Stimulated activated naive B cell treated with anti-CD40 and anti-IgM and Interleukin-4, amounts not matched to agents 10 μg/mL and 1 μg/mL and 100 μg/mL, for 72 hours (primary cell): ENCODE data around the gene RASA3.

Experiments used
- ATAC-seq, 2 donors: fragments of 150-1000 bp; cut with Tn5 transposase; replicated peaks; 2 replicates each; pipeline ENCODE4 v1.10.0; 2021; ENCODE audit warnings: moderate library complexity in 1 of 2
- DNase-seq: peaks from one replicate; pipeline ENCODE4 v3.0.0; 2021
- H3K27ac Mint-ChIP-seq: one replicate; pipeline ENCODE4 v1.8.0; 2022; ENCODE audit warnings: mild to moderate bottlenecking, mixed read lengths
- H3K27me3 Mint-ChIP-seq, 2 donors: one replicate each; pipeline ENCODE4 v1.8.0; 2022; ENCODE audit warnings: mixed read lengths in 2 of 2
- H3K36me3 Mint-ChIP-seq, 2 donors: one replicate each; pipeline ENCODE4 v1.8.0; 2022; ENCODE audit warnings: mixed read lengths in 2 of 2, mild to moderate bottlenecking in 1 of 2
- H3K4me1 Mint-ChIP-seq, 2 donors: one replicate each; pipeline ENCODE4 v1.8.0; 2022; ENCODE audit warnings: mixed read lengths in 2 of 2, mild to moderate bottlenecking in 1 of 2
- H3K4me3 Mint-ChIP-seq, 2 donors: one replicate each; pipeline ENCODE4 v1.8.0; 2022; ENCODE audit warnings: mild to moderate bottlenecking in 2 of 2, mixed read lengths in 2 of 2, moderate library complexity in 1 of 2
- H3K9me3 Mint-ChIP-seq, 2 donors: one replicate each; pipeline ENCODE4 v1.8.0; 2022; ENCODE audit warnings: mixed read lengths in 2 of 2, mild to moderate bottlenecking in 1 of 2

The RASA3 gene

GRCh38 chr13:114009590-114010400 is 122.6 kb downstream of the RASA3 start:
- peaks cover 0 to 4% of the 10 kb centered on the region in 2 donors for H3K4me1 Mint-ChIP-seq
- no peak for DNase-seq
- H3K27me3 Mint-ChIP-seq, result no peaks in the 10 kb centered on the region
- ATAC-seq, result no peak
- peak overlapping the region; percentile 85 for H3K27ac Mint-ChIP-seq
- peaks cover 21 to 28% of the 10 kb centered on the region in 2 donors for H3K36me3 Mint-ChIP-seq
- H3K9me3 Mint-ChIP-seq, result no peaks in the 10 kb centered on the region
- no peak overlapping the region for H3K4me3 Mint-ChIP-seq

DNA sequence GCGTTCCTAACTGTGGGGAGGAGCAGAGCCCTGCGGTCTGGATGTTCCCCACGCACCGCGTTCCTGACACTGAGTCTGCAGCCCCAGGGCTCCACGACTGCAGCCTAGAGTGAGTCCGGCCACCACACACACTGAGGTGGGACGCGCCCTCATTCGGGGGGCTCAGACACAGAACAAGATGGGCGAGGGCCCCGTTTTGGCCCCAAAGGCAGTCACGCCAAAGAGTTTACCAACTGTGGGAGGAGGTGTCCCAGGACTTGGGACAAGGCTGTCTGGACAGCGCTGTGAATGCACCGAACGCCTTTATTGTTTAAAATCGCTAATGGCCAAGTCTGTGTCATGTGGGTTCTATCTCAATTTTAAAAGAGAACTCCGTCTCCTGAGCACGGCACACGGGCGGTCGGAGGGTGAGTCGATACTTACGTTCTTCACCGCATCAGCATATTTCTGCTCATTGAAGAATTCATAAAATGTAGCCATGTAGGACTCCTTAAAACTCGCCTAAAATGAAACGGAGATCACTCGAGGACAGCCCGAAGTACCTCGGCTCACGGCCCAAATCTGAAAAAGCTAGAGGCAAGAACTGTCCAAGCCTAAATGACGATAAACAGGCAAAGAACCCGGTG is 123.3 kb downstream of the RASA3 start:
- H3K27ac Mint-ChIP-seq, result no peak overlapping the region
- no peaks in the 10 kb centered on the region for H3K9me3 Mint-ChIP-seq
- peaks cover 0 to 4% of the 10 kb centered on the region in 2 donors for H3K4me1 Mint-ChIP-seq
- ATAC-seq, result no peak
- peaks cover 25 to 34% of the 10 kb centered on the region in 2 donors for H3K36me3 Mint-ChIP-seq
- H3K27me3 Mint-ChIP-seq, result no peaks in the 10 kb centered on the region
- H3K4me3 Mint-ChIP-seq, result no peak overlapping the region
- no peak for DNase-seq

DNA sequence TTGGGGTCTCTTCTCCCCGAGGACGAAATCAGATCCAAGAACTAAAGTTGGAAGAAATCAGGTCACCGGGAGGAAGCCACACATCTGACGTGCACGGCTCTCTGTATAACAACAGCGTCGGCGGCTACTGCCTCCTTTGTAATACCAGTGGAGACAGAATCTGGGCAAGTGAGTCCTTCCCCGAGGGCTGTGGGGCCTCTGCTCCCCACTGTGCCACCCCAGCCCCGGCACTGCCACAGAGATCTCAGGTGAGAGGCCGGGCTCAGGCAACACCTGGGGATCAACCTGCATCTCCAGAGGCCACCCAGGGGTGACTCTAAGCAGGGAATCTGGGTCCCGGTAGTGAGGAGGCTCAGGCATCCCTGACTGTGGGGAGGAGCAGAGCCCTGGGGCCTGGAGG is 124.9 kb downstream of the RASA3 start:
- ATAC-seq, result no peak
- no peak for DNase-seq
- H3K36me3 Mint-ChIP-seq, result peaks cover 25 to 34% of the 10 kb centered on the region in 2 donors
- no peak overlapping the region for H3K4me3 Mint-ChIP-seq
- H3K27me3 Mint-ChIP-seq, result no peaks in the 10 kb centered on the region
- H3K4me1 Mint-ChIP-seq, result peaks cover 0 to 4% of the 10 kb centered on the region in 2 donors
- H3K9me3 Mint-ChIP-seq, result no peaks in the 10 kb centered on the region
- peak overlapping the region; percentile 90 for H3K27ac Mint-ChIP-seq

- no peak overlapping the region for H3K4me3 Mint-ChIP-seq
- H3K27ac Mint-ChIP-seq, result peak overlapping the region; percentile 16
- ATAC-seq (no peak), DNase-seq (no peak)
- no peaks in the 10 kb centered on the region for H3K27me3 Mint-ChIP-seq
- H3K9me3 Mint-ChIP-seq, result no peaks in the 10 kb centered on the region
- H3K4me1 Mint-ChIP-seq, result peaks cover 0 to 1% of the 10 kb centered on the region in 2 donors
- peaks cover 19 to 35% of the 10 kb centered on the region in 2 donors for H3K36me3 Mint-ChIP-seq
These were observed 127.2 kb downstream of the RASA3 start for GRCh38 chr13:114005206-114005724.

GRCh38 chr13:114004420-114005205 is 127.8 kb downstream of the RASA3 start:
- no peak for ATAC-seq
- Mint-ChIP-seq H3K27ac (peak overlapping the region; percentile 59), H3K36me3 (peaks cover 17 to 32% of the 10 kb centered on the region in 2 donors), H3K27me3 (no peaks in the 10 kb centered on the region), H3K4me1 (peaks cover 0 to 1% of the 10 kb centered on the region in 2 donors), H3K9me3 (no peaks in the 10 kb centered on the region), H3K4me3 (no peak overlapping the region)
- no peak for DNase-seq

GRCh38 chr13:114002771-114003321 is 129.6 kb downstream of the RASA3 start:
- no peak overlapping the region for H3K4me3 Mint-ChIP-seq
- no peaks in the 10 kb centered on the region for H3K27me3 Mint-ChIP-seq
- ATAC-seq (no peak), DNase-seq (no peak)
- no peak overlapping the region for H3K27ac Mint-ChIP-seq
- peaks cover 21 to 39% of the 10 kb centered on the region in 2 donors for H3K36me3 Mint-ChIP-seq
- H3K4me1 Mint-ChIP-seq, result peaks cover 0 to 1% of the 10 kb centered on the region in 2 donors
- no peaks in the 10 kb centered on the region for H3K9me3 Mint-ChIP-seq

DNA sequence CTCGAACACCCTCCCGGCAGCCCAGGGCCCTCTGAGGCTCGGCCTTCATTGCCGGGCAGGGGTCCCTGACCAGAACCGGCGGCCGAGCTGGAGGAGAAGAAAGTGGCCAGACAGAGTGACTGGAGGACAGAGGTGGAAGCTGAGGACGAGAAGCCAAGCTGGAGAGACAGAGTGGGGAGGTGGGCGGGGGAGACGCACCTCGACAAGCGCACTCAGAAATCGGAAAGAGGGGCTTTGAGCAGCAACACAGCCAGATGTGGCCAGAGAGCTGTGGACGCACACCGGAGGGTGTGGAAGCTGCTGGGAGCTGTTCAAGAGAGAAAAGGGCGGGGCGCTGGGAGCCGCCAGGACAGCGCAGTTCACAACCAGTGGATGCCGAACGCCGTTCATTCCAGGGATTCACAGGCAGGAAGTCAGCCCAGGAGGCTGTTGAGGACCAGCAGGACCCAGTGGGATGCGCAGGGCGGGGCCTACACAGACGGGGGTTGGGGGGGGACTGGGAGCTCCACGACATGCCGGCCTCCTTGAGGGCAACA is 130.3 kb downstream of the RASA3 start:
- Mint-ChIP-seq H3K27me3 (no peaks in the 10 kb centered on the region), H3K27ac (no peak overlapping the region), H3K36me3 (peaks cover 24 to 46% of the 10 kb centered on the region in 2 donors), H3K9me3 (no peaks in the 10 kb centered on the region), H3K4me1 (no peaks in the 10 kb centered on the region), H3K4me3 (no peak overlapping the region)
- no peak for DNase-seq
- ATAC-seq, result no peak

- no peak for ATAC-seq
- Mint-ChIP-seq H3K27me3 (no peaks in the 10 kb centered on the region), H3K36me3 (peaks cover 24 to 47% of the 10 kb centered on the region in 2 donors)
These were observed 131.0 kb downstream of the RASA3 start for GRCh38 chr13:114001331-114002008.

DNA sequence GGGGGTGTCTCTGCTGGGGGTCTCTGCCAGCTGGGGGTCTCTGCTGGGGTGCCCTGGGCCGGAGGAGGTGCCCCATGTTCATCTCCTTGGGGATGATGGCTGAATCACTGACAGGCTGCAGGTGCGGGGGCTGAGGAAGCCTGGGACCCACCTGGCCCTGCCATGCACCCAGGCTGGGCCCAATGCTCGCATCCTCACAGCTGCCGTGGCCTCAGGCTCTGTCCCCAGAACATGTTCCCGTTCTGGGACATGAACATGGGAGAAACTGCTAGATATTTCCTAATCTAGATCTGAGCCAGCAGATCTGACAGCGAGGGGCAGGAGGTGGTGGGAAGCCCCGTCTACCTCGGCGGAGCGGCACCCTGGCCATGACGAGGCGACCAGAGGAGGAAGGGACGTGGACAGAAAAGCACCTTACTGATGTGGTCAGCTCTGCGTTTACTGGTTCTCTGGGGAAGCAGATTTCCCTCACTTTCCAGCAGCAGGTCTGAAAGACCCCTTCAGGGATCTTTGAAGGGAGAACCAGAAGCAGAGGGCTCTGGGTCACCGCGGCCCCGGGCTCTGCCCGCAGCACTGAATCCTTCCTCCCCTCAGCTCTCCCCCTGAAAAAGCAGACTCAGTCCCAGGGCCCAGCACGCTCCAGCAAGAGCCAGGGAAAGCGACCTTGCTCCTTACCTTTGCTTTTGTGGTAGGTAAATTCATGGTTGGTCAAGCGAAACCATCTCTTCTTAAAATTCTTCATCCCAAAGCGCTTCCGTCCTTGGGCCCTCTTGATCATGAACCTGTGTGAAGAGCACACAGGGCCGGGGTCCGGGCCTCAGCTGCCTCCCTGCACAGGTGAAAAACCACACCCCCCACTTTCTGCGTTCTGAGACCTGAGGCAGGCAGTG is 132.0 kb downstream of the RASA3 start:
- Mint-ChIP-seq H3K36me3 (peaks cover 24 to 47% of the 10 kb centered on the region in 2 donors), H3K27ac (no peak overlapping the region), H3K4me1 (no peaks in the 10 kb centered on the region)

More at GRCh38 chr13:114001331-114002008, 131.0 kb downstream of the RASA3 start:
- no peaks in the 10 kb centered on the region for H3K9me3 Mint-ChIP-seq
- no peak overlapping the region for H3K4me3 Mint-ChIP-seq
- DNase-seq, result no peak
- no peak overlapping the region for H3K27ac Mint-ChIP-seq
- H3K4me1 Mint-ChIP-seq, result no peaks in the 10 kb centered on the region

DNA sequence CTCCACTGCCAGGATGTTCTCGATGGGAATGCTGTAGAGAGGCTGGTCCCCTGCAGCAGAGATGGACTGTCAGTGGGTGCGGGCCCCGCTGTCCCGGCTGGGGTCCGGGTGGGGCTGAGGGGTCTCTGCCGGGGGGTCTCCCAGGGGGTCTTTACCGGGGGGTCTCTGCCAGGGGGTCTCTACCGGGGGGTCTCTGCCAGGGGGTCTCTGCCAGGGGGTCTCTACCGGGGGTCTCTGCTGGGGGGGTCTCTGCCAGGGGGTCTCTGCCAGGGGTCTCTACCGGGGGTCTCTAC is 132.9 kb downstream of the RASA3 start:
- Mint-ChIP-seq H3K4me1 (no peaks in the 10 kb centered on the region), H3K27ac (no peak overlapping the region), H3K9me3 (no peaks in the 10 kb centered on the region), H3K36me3 (peaks cover 21 to 44% of the 10 kb centered on the region in 2 donors), H3K4me3 (no peak overlapping the region), H3K27me3 (no peaks in the 10 kb centered on the region)
- ATAC-seq, result no peak
- no peak for DNase-seq

More for the DNA sequence above, 132.0 kb downstream of the RASA3 start:
- no peak overlapping the region for H3K4me3 Mint-ChIP-seq
- no peaks in the 10 kb centered on the region for H3K9me3 Mint-ChIP-seq
- ATAC-seq (no peak), DNase-seq (no peak)
- H3K27me3 Mint-ChIP-seq, result no peaks in the 10 kb centered on the region

GRCh38 chr13:113998781-113999617 is 133.4 kb downstream of the RASA3 start:
- no peak for DNase-seq
- Mint-ChIP-seq H3K4me3 (no peak overlapping the region), H3K4me1 (no peaks in the 10 kb centered on the region), H3K27ac (peak overlapping the region; percentile 60), H3K36me3 (peaks cover 19 to 46% of the 10 kb centered on the region in 2 donors), H3K9me3 (no peaks in the 10 kb centered on the region), H3K27me3 (no peaks in the 10 kb centered on the region)
- no peak for ATAC-seq
